IPS-18c (cell line): ENCODE data around the gene FNDC5.

ENCODE experiments used
- H3K4me3 ChIP-seq: 2 replicates; pipeline ENCODE4 v1.7.0; 2013; ENCODE audit warnings: low read depth, mild to moderate bottlenecking, low read length, moderate library complexity; ENCODE audit not compliant: insufficient read depth
- H3K9me3 ChIP-seq: one replicate; pipeline ENCODE4 v1.6.1; 2013; ENCODE audit warnings: mild to moderate bottlenecking, low read length, moderate library complexity; ENCODE audit not compliant: control insufficient read depth, insufficient read depth

Gene FNDC5

GRCh38 chr1:32874860-32875752 lies 4.4 kb upstream of the FNDC5 start:
- no peak overlapping the region for H3K4me3 ChIP-seq

GRCh38 chr1:32873484-32873883 lies 2.8 kb upstream of the FNDC5 start:
- Histone ChIP-seq H3K9me3 (no peaks in the 10 kb centered on the region), H3K4me3 (no peak overlapping the region)

More at GRCh38 chr1:32874860-32875752, 4.4 kb upstream of the FNDC5 start:
- H3K9me3 ChIP-seq: no peaks in the 10 kb centered on the region

- Histone ChIP-seq H3K4me3 (no peak overlapping the region; the same call in 1 of the 2 replicates), H3K9me3 (no peaks in the 10 kb centered on the region)
Observed at GRCh38 chr1:32872192-32872460, 1.4 kb upstream of the FNDC5 start.

- Histone ChIP-seq H3K9me3 (no peaks in the 10 kb centered on the region), H3K4me3 (peak overlapping the region; percentile 57)
Observed at GRCh38 chr1:32871364-32872191, 866 bp upstream of the FNDC5 start.

GRCh38 chr1:32869923-32870614 lies 643 bp downstream of the FNDC5 start:
- H3K9me3 ChIP-seq: no peaks in the 10 kb centered on the region
- H3K4me3 ChIP-seq: peak overlapping the region; percentile 53

GRCh38 chr1:32868806-32869455 lies 1.8 kb downstream of the FNDC5 start:
- no peaks in the 10 kb centered on the region for H3K9me3 ChIP-seq

GRCh38 chr1:32868085-32868484 lies 2.6 kb downstream of the FNDC5 start:
- H3K4me3 ChIP-seq: no peak overlapping the region
- no peaks in the 10 kb centered on the region for H3K9me3 ChIP-seq

More at GRCh38 chr1:32868806-32869455, 1.8 kb downstream of the FNDC5 start:
- no peak overlapping the region for H3K4me3 ChIP-seq

- Histone ChIP-seq H3K4me3 (no peak overlapping the region), H3K9me3 (no peaks in the 10 kb centered on the region)
Observed at GRCh38 chr1:32867671-32868070, 3.0 kb downstream of the FNDC5 start.

GRCh38 chr1:32867151-32867550 lies 3.6 kb downstream of the FNDC5 start:
- Histone ChIP-seq H3K9me3 (no peaks in the 10 kb centered on the region), H3K4me3 (no peak overlapping the region)

GRCh38 chr1:32865639-32866405 lies 4.9 kb downstream of the FNDC5 start:
- Histone ChIP-seq H3K4me3 (no peak overlapping the region), H3K9me3 (no peaks in the 10 kb centered on the region)

GRCh38 chr1:32864375-32865019 lies 6.2 kb downstream of the FNDC5 start:
- H3K4me3 ChIP-seq: no peak overlapping the region

GRCh38 chr1:32863881-32864245 lies 6.8 kb downstream of the FNDC5 start:
- Histone ChIP-seq H3K4me3 (no peak overlapping the region), H3K9me3 (no peaks in the 10 kb centered on the region)

More at GRCh38 chr1:32864375-32865019, 6.2 kb downstream of the FNDC5 start:
- H3K9me3 ChIP-seq: no peaks in the 10 kb centered on the region

- Histone ChIP-seq H3K4me3 (no peak overlapping the region), H3K9me3 (no peaks in the 10 kb centered on the region)
Observed at GRCh38 chr1:32863218-32863880, 7.4 kb downstream of the FNDC5 start.

- Histone ChIP-seq H3K4me3 (no peak overlapping the region), H3K9me3 (no peaks in the 10 kb centered on the region)
Observed at GRCh38 chr1:32861904-32862695, 8.6 kb downstream of the FNDC5 start.

GRCh38 chr1:32860566-32860965 lies 10.1 kb downstream of the FNDC5 start:
- no peak overlapping the region for H3K4me3 ChIP-seq
- no peaks in the 10 kb centered on the region for H3K9me3 ChIP-seq
